GM18526 (cell line): ENCODE measurements around the gene ADAMTSL2.

Experiments used
- POLR2A ChIP-seq: IDR thresholded peaks from 3 replicates; pipeline ENCODE4 v1.6.1; 2011; ENCODE audit not compliant: insufficient read length; ENCODE audit errors: extremely low read depth

Gene ADAMTSL2

GRCh38 chr9:133614056-133614455 lies 79.6 kb downstream of the ADAMTSL2 start:
- no peak for TF ChIP-seq POLR2A

- TF ChIP-seq POLR2A: no peak
Observed at GRCh38 chr9:133614678-133615077, 80.2 kb downstream of the ADAMTSL2 start.

- no peak for TF ChIP-seq POLR2A
Observed at GRCh38 chr9:133615186-133615585, 80.7 kb downstream of the ADAMTSL2 start.

GRCh38 chr9:133615606-133616188 lies 81.2 kb downstream of the ADAMTSL2 start:
- no peak for TF ChIP-seq POLR2A

- TF ChIP-seq POLR2A: no peak
Observed at GRCh38 chr9:133616643-133617405, 82.3 kb downstream of the ADAMTSL2 start.

GRCh38 chr9:133618726-133619125 lies 84.2 kb downstream of the ADAMTSL2 start:
- no peak for TF ChIP-seq POLR2A

- TF ChIP-seq POLR2A: no peak
Observed at GRCh38 chr9:133619791-133620190, 85.3 kb downstream of the ADAMTSL2 start.

- TF ChIP-seq POLR2A: no peak
Observed at GRCh38 chr9:133621725-133622267, 87.3 kb downstream of the ADAMTSL2 start.

- no peak for TF ChIP-seq POLR2A
Observed at GRCh38 chr9:133622555-133622954, 88.1 kb downstream of the ADAMTSL2 start.
